ENCODE measurements around the gene PURA. TPM values are rescaled to one million over a fixed set of nuclear protein-coding genes. Genes with fewer than 3 reads are reported as not detected.

Gene PURA
- total RNA-seq, 1 experiment from 2014 or later = 8.0 TPM

DNA sequence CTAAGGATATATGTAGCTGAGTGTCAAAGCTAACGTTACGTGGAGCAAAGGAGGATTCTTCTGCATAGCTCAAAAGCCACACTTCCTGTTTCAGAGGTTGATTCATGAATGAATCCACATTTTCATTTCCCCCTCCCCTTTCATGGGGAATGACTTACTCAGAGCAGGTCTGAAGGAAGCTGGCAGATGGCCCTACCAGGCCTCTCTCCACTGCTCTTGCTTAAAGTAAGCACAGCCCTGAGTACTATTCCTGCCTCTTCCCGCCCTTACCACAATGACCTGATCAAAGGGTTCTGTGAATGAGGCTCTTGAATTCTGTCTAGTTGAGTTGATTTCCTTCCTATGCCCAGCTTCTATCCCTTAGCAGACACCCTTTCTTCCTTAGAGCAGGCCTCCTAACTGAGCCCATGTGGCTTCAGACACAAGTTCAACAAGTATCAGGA, 18.1 kb downstream of the PURA start:
- in situ Hi-C loops (cut with HindIII; ENCODE audit: low sequenced_read_pairs) = no loop called here
- DNase-seq (ENCODE audit: low spot score) = no peak

DNA sequence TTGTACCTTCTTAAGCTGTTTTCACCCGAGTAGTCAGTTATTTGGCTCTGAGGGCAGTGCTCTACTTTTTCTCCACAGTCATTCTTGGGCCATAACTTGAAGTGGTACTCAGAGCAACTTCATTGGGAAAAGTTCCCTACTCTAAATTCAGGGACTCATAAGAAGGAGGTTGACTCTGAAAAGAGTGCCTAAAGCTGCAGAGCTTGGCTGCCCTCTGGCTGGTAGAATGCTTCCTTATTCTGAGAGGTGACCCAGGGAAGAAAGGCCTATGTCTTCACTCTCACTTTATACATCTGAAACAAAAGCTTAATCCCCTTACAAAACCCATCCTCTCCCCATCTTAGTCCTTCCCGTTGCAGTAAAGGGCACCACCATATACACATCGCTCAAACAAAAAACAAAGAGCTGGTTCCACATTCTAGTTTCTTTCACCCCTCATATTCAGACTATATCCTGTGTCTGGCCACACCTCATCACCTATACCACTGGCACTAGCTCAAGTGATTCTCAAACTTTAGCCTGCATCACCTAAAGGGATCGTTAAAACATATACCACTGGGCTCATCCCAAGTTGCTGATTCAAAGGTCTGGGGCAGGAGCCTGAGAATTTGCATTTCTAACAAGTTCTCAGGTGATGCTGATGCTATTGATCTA, 19.7 kb downstream of the PURA start:
- DNase-seq (ENCODE audit: low spot score) = no peak
- in situ Hi-C loops (cut with HindIII; ENCODE audit: low sequenced_read_pairs) = no loop called here

DNA sequence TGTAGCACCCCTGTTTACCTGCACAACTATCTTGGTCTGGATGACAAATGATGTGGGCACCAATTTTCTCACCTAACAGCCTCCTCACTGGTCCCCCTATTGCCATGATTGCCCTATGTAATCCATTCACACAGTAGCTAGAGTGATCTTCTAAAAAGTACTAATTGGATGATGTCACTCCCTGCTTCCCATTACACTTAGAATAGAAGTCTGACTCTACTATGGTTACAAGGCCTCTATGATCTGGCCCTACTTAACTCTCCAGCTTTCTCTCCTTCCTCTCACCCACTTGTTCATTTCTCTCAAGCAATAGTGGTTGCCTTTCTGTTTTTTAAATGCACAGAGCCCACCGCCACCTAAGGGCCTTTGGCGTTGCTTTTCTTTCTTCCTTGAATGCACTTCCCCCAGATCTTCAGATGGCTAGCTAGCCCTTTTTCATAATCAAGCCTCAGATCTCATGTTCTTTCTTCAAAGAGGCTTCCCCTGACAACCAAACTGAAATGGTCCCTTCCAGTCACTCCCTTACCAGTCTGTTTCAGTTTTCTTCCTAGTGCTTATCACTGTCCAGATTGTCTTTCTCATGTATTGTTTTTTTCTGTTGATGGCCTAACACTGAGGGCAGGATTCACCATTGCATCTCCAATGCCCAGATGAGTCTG, 20.5 kb downstream of the PURA start:
- in situ Hi-C loops (cut with HindIII; ENCODE audit: low sequenced_read_pairs) = no loop called here
- no peak for DNase-seq (ENCODE audit: low spot score)

DNA sequence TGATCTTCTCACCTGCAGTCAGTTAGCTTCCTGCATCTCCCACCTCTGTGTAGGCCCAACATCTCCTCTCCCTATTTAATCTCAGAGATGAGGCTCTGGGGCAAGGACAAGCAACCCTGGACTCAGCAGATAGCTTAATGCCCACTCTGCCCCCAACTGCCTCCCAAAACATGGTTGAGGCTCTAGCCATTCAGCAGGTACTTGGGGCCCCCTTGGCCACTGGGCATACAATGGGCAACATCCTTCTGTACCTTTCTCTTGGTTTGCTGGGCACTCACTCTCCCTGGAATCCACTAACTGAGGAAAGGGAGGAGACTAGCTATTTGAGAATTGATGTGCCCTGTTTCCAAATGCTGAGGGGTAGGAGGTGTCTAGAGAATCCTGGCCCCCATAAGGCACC, 21.2 kb downstream of the PURA start:
- in situ Hi-C loops (cut with HindIII; ENCODE audit: low sequenced_read_pairs) = no loop called here
- no peak for DNase-seq (ENCODE audit: low spot score)

DNA sequence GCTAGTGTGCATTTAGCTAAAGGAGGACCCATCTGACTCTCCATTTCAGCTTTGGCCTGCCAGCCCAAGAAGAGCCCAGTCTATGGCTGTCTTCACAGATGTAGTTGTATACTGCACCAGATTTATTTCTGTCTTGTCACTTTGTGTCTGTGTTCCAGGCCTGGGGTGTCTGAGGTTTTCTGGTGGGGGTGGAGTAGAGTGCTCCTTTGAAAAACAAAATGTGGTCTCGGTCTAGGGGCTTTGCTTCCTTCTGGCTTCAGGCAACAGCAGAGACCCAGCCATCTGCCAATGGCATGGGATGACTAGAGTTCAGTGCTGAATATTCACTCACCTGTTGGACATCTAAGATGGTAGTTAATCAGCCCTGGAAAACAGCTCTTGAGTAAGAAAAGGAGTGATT, 22.7 kb downstream of the PURA start:
- DNase-seq (ENCODE audit: low spot score) = no peak
- in situ Hi-C loops (cut with HindIII; ENCODE audit: low sequenced_read_pairs) = no loop called here

DNA sequence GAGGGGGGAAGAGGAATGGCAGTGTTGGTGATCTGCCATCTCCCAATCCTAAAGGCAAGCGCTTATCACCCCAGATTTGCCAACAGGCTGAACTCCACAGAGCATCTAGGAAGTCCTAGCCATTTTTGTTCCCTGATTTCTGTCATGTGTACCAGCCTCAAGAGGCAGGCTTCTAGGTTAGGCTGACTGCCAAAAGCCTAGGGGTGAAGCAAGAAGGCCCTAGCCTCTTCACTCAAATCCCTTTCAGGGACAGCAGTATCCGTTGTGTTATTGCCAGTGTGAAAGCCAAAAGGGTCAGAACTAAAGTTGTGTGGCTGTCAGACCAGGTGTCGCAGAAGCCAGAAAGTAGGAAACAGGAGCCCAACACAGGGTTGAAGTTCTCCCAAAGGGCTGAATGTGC, 26.5 kb downstream of the PURA start:
- in situ Hi-C loops (cut with HindIII; ENCODE audit: low sequenced_read_pairs) = no loop called here

DNA sequence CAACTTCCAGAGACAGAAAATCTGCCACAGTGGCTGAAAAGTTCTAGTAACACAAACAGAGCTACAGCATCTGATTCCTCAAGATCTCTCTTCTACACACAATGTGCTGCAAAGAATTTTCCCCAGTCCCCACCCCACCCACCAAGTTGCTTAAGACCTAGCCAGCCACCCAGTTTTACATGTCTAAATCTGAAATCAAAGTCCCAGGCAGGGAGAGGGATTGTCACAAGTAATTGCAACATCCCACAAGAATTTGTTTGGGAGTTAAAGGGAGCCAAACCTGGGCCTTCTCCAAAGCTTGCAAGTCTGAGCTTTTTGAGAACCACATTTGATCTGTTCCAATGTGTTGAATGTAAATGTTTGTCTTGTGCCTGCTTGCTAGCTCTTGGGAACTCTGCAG, 27.3 kb downstream of the PURA start:
- in situ Hi-C loops (cut with HindIII; ENCODE audit: low sequenced_read_pairs) = no loop called here
- DNase-seq (ENCODE audit: low spot score) = no peak

More for the DNA sequence above, 26.5 kb downstream of the PURA start:
- DNase-seq (ENCODE audit: low spot score) = no peak

DNA sequence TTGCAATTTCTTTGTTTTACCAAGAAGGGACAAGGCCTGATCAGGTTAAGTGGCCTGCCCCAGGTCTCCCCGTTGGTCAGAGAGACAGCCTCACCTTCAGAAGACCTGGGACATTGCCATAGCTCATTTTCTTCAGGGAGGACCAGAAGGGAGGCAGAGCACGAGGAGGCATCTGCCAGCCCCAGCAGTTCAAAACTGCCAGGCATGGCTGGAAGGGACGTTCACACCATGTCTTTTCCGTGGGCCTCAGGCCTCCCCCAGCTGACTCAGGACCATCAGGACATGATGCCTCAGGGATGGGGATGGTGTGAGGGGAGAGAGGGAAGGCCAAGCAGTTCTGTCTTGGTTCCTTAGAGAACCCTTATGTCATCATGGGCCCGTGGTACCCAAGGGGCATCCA, 28.3 kb downstream of the PURA start:
- in situ Hi-C loops (cut with HindIII; ENCODE audit: low sequenced_read_pairs) = no loop called here
- no peak for DNase-seq (ENCODE audit: low spot score)

DNA sequence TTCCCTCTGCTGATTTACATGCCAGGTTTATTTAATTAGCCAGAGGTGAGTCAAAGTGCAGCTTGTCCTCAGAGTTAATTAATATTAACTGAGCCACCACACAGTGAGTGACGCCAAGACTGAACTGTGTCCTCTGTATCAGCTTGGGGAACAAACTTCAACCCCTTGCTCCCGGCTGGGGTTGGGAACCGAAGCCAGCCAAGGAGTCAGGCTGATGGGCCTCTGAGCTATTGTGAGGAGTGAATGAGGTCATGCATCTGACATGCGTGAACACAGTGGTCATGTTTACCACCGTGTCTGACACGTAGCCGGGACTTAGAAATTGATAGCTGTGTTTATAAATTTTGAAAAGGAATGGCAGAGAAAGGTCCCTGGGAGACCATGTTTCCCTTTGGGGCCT, 28.9 kb downstream of the PURA start:
- in situ Hi-C loops (cut with HindIII; ENCODE audit: low sequenced_read_pairs) = no loop called here
- no peak for DNase-seq (ENCODE audit: low spot score)

DNA sequence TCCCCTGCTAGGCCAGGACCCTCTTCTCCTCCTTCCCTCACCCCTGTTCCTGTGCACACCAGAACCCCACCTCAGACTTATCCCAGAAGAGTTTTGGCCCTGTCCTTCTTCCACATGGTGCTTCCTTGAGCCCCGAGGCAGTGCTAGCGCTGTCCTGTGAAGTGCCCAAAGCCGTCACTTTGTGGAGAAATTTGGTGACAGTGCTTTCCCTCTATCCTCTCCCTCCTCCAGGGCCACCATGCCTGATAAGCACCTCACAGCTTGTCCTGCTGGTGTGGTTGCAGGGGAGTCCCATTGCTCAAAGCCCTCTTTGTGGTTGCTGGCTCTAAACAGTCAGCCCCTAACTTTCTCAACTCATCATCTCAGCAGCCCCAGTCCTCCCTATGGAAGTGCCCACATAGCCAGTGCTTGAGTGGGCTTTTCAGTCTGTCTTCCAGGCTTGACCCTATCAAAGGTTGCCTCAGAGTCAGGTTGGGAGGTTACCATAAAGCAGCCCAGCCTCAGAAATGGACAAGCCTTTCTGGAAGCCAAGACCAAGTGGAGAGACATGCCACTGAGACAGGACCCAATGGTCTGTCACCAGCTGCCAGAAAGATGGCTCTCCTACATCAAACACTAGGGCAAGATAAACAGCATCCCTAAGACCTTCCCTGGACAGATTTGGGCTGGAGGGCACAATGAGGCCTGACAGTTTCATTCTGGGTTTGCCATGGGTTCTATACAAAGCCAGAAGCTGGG, 29.8 kb downstream of the PURA start:
- in situ Hi-C loops (cut with HindIII; ENCODE audit: low sequenced_read_pairs) = no loop called here
- DNase-seq (ENCODE audit: low spot score) = no peak

DNA sequence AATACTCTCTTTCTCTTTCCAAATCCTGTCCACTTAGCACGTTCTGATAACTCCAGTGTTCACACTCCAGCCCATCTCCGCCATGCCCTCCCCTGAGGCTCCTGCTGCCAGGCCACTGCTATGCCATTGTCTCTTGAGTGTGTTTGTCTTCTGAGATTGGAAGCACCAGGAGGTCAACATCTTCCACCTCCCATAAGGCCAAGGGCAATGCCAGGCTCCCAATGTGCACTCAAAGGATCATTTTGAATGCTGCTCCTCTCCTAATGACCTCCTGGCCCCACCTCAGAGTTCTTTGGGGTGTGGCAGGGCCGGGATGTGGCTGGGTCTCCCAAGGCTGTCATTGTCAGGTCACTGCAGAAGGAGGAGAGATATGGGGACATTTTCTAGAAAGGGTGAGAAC, 31.3 kb downstream of the PURA start:
- in situ Hi-C loops (cut with HindIII; ENCODE audit: low sequenced_read_pairs) = no loop called here

DNA sequence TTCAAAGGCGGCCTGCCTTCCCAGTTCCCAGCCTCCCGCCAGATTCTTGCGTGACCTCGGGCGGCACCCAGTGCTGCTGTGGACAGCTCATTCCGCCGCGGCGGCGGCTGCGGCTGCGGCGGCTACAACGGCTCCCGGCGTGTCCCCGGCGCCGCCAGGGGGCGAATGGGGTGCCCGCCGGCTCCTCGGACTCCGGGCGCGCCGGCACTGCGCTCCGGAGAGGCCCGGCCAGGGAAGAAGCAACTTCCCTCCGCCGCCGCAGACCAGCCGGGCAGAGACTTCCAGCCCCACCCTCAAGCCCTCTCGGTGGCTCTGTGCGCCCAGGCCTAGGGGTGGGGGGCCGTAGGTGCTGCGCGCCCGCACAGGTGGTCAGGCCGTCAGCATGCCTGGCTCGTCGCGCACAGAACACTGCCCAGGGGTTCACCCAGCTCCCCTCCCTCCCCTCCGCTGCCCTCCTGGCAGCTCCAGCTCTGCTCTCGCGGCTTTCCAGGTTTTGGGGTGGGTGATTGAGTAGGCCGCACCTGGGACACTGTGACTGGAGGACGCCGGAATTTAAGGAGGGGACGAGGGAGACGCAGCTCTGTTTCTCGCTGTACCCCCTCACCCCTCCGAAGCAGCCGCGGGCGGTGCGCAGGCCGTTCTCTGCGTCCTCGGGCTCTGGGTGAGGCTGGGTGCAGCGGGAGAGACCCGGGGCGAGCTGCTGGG, 32.1 kb downstream of the PURA start:
- in situ Hi-C loops (cut with HindIII; ENCODE audit: low sequenced_read_pairs) = no loop called here
- DNase-seq (ENCODE audit: low spot score) = peak; percentile 52

More for the DNA sequence above, 31.3 kb downstream of the PURA start:
- no peak for DNase-seq (ENCODE audit: low spot score)

DNA sequence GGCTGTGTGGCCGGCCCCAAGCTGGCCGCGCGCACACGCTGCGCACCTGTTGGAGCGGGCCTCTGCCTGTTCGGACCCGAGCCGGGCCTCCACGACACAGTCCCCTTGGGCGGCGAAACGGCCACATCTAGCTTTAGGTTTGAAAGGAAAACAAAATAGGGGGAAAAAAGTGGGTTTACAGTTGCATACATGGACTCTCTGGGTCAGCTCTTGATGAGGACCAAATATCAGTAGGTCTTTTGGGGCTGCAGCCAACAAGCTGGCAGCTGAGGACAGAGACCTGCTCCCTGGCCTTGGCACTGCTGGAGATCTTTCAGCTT, 32.6 kb downstream of the PURA start:
- in situ Hi-C loops (cut with HindIII; ENCODE audit: low sequenced_read_pairs) = no loop called here
- peak; percentile 30 for DNase-seq (ENCODE audit: low spot score)

DNA sequence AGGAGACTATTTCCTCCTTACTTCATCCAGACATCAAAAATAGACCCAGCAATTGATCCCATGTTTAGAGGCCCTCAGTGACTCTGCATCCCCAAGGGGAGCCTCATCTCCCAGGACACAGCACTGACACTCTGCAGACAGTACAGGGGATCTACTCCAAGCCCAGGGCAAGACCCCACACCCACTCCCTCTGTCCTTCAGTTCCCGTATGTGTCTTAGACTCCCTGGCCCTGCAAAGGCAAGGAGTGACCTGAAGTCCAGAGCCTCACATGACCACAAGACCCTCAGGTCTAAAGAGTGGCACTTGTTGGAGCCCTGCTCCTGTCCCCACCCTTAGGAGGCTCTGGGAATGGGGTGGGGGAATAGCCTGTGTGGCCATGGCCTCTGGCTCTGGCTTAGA, 33.6 kb downstream of the PURA start:
- DNase-seq (ENCODE audit: low spot score) = no peak
- in situ Hi-C loops (cut with HindIII; ENCODE audit: low sequenced_read_pairs) = no loop called here

DNA sequence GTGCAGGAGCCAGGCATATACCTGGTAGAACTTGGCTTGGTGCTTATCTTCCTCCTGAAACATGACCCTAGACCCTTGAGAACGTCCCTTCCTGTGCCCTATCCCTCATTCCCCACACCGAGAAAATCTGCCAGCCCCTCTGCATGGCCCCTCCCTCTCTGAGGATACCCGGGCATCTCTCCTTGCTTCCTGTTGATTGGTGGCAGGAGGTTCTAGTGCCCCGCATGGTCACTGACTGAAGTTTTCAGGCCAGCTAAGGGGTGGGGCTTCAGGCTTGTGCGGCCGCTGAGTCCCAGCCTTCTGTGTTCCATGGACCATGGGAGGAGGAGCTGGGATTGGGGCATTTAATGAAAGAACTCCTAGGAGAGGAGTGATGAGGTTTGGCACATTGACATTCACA, 34.6 kb downstream of the PURA start:
- in situ Hi-C loops (cut with HindIII; ENCODE audit: low sequenced_read_pairs) = no loop called here
- peak; percentile 35 for DNase-seq (ENCODE audit: low spot score)

DNA sequence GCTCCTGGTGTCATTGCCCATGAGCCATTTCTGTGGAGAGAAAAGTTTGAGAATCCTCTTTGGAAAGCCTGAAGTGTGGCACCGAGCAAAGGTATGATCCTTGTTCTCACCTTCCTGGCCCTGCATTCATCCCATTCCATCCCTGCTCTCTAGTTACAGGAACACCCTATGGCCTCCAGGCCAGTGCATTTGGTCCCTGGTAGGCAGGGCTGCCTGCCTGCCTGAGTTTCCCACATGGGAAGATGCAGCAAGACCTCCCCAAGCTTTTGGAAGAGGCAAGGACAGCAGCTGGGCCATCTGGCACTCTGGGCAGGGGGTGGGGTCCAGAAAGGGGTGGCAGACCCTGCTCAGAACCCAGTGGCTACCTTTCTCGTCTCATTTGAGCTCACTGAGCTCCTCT, 36.3 kb downstream of the PURA start:
- DNase-seq (ENCODE audit: low spot score) = no peak
- in situ Hi-C loops (cut with HindIII; ENCODE audit: low sequenced_read_pairs) = no loop called here

DNA sequence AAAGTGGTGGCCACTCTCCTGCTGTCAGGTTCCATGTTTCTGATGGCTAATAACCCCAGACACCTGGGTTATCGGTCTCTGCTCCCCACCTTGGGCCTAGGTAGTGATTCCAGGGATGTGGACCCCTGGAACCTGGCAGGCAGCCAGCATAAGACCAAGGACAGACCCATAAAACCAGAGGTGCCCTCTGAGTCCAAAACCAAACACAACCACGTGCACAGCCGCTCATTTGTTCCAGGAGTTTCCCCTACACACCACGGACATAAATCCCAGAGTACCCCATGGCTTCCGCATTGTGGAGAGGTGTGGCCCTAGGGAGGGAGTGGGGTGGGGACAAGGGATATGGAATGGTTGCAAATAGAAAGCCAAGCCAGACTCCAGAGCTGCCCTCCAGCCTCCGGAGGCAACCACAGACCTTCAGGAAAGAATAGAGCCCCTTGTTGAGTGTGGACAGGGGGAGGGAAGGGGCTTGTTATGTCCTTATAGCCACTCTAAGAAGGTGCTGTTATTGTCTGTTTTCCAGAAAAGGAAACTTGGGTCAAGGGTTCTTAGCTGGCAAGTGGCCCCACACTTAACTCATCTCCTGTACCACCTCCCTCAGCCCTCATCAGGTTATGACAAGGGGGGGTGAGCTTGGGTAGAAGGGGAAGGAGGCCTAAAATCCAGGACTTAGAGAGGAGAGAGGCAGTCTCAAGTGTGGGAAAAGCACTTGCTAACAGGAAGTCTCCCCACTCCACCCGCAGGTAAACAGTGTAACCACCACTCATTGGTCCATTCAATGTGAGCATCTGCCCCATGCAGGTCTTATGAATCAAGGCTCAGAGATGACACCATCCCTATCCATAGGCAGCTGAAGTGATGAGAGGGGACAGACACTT, 37.5 kb downstream of the PURA start:
- in situ Hi-C loops (cut with HindIII; ENCODE audit: low sequenced_read_pairs) = no loop called here

DNA sequence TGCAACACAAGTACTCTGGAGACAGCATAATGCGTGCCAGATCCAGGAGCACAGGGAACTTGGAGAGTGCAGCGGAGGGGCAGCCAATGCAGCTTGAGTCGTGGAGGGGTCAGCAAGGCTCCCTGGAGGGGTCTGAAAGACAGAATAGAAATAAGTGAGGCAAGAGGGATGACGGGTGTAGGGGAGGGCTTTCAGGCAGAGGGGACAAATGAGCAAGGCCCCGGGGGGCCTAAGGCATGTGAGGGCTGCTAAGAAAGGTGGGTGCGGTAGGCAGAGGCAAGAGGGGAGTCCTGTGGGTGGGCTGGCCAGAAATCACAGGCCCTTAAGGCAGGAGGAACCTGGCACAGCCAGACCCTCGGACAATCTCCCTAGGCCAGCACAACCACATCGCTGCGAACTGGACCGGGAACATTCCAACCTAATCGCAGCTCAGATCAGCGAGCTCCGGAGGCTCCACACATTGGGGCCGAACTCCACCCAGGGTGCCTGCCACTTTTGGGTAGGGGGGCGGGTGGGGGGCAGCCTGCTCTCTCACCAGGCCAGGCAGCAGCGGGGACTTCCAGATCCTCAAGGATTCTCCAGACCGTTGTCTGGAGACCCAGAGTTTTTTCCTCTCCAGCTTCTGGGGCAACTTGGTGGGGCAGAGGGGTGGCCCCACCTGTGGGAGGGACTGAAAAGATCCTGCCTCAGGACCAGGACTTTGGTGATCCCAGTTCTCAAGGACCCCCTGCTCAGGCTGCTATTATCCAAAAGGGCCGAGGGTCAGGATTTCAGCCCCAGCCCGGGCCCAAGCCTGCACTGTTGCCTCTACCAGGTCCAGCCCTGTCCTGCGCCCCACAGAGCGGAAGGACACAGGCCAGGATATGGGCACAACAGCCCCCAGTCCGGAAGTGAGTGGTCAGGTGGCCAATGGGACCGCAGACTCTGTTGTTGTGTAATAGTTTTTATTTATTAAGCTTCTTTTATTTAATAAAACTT, 38.4 kb downstream of the PURA start:
- in situ Hi-C loops (cut with HindIII; ENCODE audit: low sequenced_read_pairs) = no loop called here
- DNase-seq (ENCODE audit: low spot score) = no peak

More for the DNA sequence above, 37.5 kb downstream of the PURA start:
- no peak for DNase-seq (ENCODE audit: low spot score)
